Measurements from ENCODE around the gene TSPY3.
"Not testable (repeated sequence)": the region's sequence is repeated elsewhere in the genome, so short reads cannot be mapped to it uniquely, and the experiment has no call there.

The TSPY3 gene, protein sequence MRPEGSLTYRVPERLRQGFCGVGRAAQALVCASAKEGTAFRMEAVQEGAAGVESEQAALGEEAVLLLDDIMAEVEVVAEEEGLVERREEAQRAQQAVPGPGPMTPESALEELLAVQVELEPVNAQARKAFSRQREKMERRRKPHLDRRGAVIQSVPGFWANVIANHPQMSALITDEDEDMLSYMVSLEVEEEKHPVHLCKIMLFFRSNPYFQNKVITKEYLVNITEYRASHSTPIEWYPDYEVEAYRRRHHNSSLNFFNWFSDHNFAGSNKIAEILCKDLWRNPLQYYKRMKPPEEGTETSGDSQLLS

DNA sequence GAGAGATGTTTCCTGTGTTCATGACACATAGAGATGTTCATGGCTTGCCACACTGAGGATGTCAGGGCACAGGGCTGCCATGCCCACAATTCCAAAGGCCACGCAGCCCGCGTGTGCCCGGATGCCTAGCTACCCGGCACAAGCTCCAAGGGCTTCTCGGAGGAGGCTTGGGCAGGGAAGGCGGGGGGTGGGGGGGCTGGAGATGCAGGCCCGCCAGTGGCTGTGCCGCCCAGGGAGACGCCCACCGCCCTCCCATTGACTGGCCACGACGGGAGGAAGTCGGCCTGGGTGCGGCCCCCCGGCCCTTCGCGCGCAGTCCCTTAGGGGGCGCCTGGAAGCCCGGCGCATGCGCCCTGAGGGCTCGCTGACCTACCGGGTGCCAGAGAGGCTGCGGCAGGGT lies at the start of gene TSPY3:
Gene TSPY3, plus strand, starts transcription at position 301 of the 400 bp plus-strand sequence. Its CDS starts 46 bp downstream, at position 347.
- not testable (repeated sequence) for DNase-seq

DNA sequence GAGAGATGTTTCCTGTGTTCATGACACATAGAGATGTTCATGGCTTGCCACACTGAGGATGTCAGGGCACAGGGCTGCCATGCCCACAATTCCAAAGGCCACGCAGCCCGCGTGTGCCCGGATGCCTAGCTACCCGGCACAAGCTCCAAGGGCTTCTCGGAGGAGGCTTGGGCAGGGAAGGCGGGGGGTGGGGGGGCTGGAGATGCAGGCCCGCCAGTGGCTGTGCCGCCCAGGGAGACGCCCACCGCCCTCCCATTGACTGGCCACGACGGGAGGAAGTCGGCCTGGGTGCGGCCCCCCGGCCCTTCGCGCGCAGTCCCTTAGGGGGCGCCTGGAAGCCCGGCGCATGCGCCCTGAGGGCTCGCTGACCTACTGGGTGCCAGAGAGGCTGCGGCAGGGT lies 40.7 kb upstream of the TSPY3 start, which contains the start of gene TSPY8:
Gene TSPY8, plus strand, starts transcription at position 301 of the 400 bp plus-strand sequence. Its CDS starts 46 bp downstream, at position 347.
- DNase-seq = not testable (repeated sequence)

DNA sequence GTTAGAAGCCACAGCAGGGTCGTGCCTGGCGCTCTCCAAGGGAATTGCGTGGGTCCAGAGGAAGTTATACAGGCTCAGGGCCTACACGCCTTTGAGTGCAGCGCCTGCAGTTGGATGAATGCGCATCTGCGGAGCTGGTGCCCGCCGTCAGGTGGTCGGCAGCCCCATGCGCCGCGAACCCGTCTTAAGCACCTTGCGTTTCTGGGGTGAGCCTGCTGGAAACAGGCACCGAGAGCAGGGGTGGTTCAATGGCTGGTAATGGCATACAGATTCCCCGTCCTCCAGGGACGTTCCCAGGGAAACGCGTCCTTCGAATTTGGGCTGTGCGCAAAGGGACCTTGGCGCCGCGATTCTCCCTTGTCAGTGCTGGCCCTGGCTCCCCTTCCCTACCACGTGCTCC lies 1.7 kb upstream of the TSPY3 start:
- DNase-seq = not testable (repeated sequence)

Data from erythroblast (primary cell).